GM23338 (cell line): ENCODE data around the gene TMEM63C. TPM values are rescaled to one million over a fixed set of nuclear protein-coding genes. Genes with fewer than 3 reads are reported as not detected.

ENCODE experiments used
- ATAC-seq: fragments of 200-7000 bp; cut with Tn5 transposase; 3 replicates; pipeline ENCODE4 v1.9.1; 2020
- DNase-seq: peaks from one replicate; pipeline ENCODE4 v3.0.0-alpha.2; 2015; ENCODE audit warnings: low spot score
- H2AFZ ChIP-seq: fragments of 200-600 bp; sonication (generic); 2 replicates; pipeline ENCODE4 v1.8.0; 2016; ENCODE audit warnings: antibody characterized with exemption, mild to moderate bottlenecking, moderate library complexity
- H3F3A ChIP-seq: fragments of 200-600 bp; sonication (generic); replicated peaks from 2 replicates; pipeline ENCODE4 v1.8.0; 2017; ENCODE audit warnings: antibody characterized with exemption, mixed run types, low read depth
- H3K27ac ChIP-seq: fragments of 200-600 bp; sonication (generic); 2 replicates; pipeline ENCODE4 v1.6.1; 2016; ENCODE audit warnings: low read depth
- H3K27me3 ChIP-seq: fragments of 200-600 bp; sonication (generic); 2 replicates; pipeline ENCODE4 v1.8.0; 2016; ENCODE audit warnings: mild to moderate bottlenecking, mixed run types, moderate library complexity; ENCODE audit not compliant: insufficient read depth
- H3K36me3 ChIP-seq: fragments of 200-600 bp; sonication (generic); 2 replicates; pipeline ENCODE4 v1.8.0; 2016; ENCODE audit warnings: mild to moderate bottlenecking; ENCODE audit not compliant: insufficient read depth
- H3K4me1 ChIP-seq: fragments of 200-600 bp; sonication (generic); 2 replicates; pipeline ENCODE4 v1.8.0; 2016; ENCODE audit warnings: mild to moderate bottlenecking, moderate library complexity; ENCODE audit not compliant: insufficient read depth
- H3K4me2 ChIP-seq: fragments of 200-600 bp; sonication (generic); 2 replicates; pipeline ENCODE4 v1.7.1; 2017; ENCODE audit warnings: mixed run types
- H3K4me3 ChIP-seq: fragments of 200-600 bp; sonication (generic); 2 replicates; pipeline ENCODE4 v1.6.1; 2016; ENCODE audit warnings: mixed run types
- H3K79me2 ChIP-seq: fragments of 200-600 bp; sonication (generic); replicated peaks from 2 replicates; pipeline ENCODE4 v1.8.0; 2017; ENCODE audit warnings: mild to moderate bottlenecking; ENCODE audit not compliant: insufficient read depth
- H3K9me2 ChIP-seq: fragments of 200-600 bp; sonication (generic); 2 replicates; pipeline ENCODE4 v1.8.0; 2017; ENCODE audit not compliant: insufficient read depth
- H4K20me1 ChIP-seq: fragments of 200-600 bp; sonication (generic); replicated peaks from 2 replicates; pipeline ENCODE4 v1.8.0; 2017; ENCODE audit warnings: mild to moderate bottlenecking; ENCODE audit not compliant: insufficient read depth
- H3K27ac Mint-ChIP-seq: 2 replicates; pipeline ENCODE4 v1.8.0; 2020; ENCODE audit warnings: inconsistent platforms, mild to moderate bottlenecking, moderate library complexity, mixed read lengths
- H3K27me3 Mint-ChIP-seq: 3 replicates; pipeline ENCODE4 v1.8.0; 2022; ENCODE audit warnings: low read depth, mild to moderate bottlenecking, moderate library complexity, mixed read lengths, inconsistent platforms; ENCODE audit not compliant: insufficient read depth, poor library complexity
- H3K36me3 Mint-ChIP-seq: 3 replicates; pipeline ENCODE4 v1.8.0; 2021; ENCODE audit warnings: low read depth, mild to moderate bottlenecking, inconsistent platforms, moderate library complexity, mixed read lengths
- H3K4me1 Mint-ChIP-seq: 3 replicates; pipeline ENCODE4 v1.8.0; 2020; ENCODE audit warnings: mild to moderate bottlenecking, inconsistent platforms, mixed read lengths
- H3K4me3 Mint-ChIP-seq: 3 replicates; pipeline ENCODE4 v1.8.0; 2021; ENCODE audit warnings: moderate library complexity, mild to moderate bottlenecking, inconsistent platforms, mixed read lengths
- H3K9me3 Mint-ChIP-seq: 3 replicates; pipeline ENCODE4 v1.8.0; 2020; ENCODE audit warnings: moderate library complexity, mild to moderate bottlenecking, inconsistent platforms, mixed read lengths
- CREB1 ChIP-seq: fragments of 250-450 bp; sonication (Bioruptor Pico); IDR thresholded peaks from 2 replicates; pipeline ENCODE4 v1.5.0; 2020; ENCODE audit warnings: low read depth, mild to moderate bottlenecking, moderate library complexity
- CTCF ChIP-seq, 2 experiments: fragments of 200-600 bp in 1 of 2; sonication (generic) in 1 of 2; conservative IDR thresholded peaks; 2 replicates each; pipeline versions ENCODE4 v1.5.1 to v1.6.1; 2016 to 2017; ENCODE audit warnings: antibody characterized with exemption in 2 of 2, low read depth in 2 of 2, mild to moderate bottlenecking in 2 of 2, moderate library complexity in 1 of 2
- EZH2phosphoT487 ChIP-seq: fragments of 200-600 bp; sonication (generic); IDR thresholded peaks from one replicate; pipeline ENCODE4 v1.8.1; 2018; ENCODE audit warnings: antibody characterized with exemption; ENCODE audit not compliant: unreplicated experiment
- STAT1 ChIP-seq: IDR thresholded peaks from one replicate; pipeline ENCODE4 v1.6.1; 2016; ENCODE audit warnings: antibody characterized with exemption; ENCODE audit not compliant: unreplicated experiment
- polyA plus RNA-seq: library from polyadenylated mRNA; unstranded; fragments of >200 nt; fragmentation: Nextera tagmentation; extraction: Ambion mirVana; gene quantifications from 2 replicates; pipeline ENCODE4 v1.2.1, GENCODE V29; 2016
- total RNA-seq: library from RNA; depleted of rRNA; stranded (reverse); fragments of >200 nt; shearing (Covaris generic); gene quantifications from 2 replicates; pipeline ENCODE4 v1.2.3, GENCODE V29; 2014
- TF ChIP-seq, protein P1 (sequence below): fragments of 250-450 bp; sonication (Bioruptor Pico); IDR thresholded peaks from 2 replicates; pipeline ENCODE4 v1.5.0; 2020; ENCODE audit warnings: mild to moderate bottlenecking, moderate library complexity
- TF ChIP-seq, protein P2 (sequence below): IDR thresholded peaks from 2 replicates; pipeline ENCODE4 v1.6.1; 2016; ENCODE audit warnings: antibody characterized with exemption

The TMEM63C gene
- total and polyA plus RNA-seq, 2 experiments from 2014 or later = 2.1 to 6.3 TPM

DNA sequence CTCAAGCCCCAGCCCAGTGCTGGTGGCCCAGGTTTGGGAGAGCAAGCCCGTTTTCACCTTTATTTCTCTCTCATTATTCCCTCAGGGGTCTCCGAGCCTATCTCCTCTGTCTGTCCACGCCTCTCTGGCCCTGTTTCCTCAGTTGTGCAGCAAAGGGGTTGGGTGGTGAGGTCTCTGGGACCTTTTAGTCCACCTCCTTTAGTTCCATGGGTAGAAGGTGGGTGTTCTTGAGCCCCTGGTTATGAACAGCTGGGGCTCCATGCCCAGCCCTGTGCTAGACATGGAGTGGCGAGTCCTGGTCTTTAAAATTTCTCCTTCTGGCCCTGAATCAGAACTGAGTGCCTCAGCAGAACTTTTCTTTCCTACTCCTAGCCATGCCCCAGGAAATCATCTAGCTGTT lies 90.7 kb downstream of the TMEM63C start (continued):
- TF ChIP-seq, protein P1, sequence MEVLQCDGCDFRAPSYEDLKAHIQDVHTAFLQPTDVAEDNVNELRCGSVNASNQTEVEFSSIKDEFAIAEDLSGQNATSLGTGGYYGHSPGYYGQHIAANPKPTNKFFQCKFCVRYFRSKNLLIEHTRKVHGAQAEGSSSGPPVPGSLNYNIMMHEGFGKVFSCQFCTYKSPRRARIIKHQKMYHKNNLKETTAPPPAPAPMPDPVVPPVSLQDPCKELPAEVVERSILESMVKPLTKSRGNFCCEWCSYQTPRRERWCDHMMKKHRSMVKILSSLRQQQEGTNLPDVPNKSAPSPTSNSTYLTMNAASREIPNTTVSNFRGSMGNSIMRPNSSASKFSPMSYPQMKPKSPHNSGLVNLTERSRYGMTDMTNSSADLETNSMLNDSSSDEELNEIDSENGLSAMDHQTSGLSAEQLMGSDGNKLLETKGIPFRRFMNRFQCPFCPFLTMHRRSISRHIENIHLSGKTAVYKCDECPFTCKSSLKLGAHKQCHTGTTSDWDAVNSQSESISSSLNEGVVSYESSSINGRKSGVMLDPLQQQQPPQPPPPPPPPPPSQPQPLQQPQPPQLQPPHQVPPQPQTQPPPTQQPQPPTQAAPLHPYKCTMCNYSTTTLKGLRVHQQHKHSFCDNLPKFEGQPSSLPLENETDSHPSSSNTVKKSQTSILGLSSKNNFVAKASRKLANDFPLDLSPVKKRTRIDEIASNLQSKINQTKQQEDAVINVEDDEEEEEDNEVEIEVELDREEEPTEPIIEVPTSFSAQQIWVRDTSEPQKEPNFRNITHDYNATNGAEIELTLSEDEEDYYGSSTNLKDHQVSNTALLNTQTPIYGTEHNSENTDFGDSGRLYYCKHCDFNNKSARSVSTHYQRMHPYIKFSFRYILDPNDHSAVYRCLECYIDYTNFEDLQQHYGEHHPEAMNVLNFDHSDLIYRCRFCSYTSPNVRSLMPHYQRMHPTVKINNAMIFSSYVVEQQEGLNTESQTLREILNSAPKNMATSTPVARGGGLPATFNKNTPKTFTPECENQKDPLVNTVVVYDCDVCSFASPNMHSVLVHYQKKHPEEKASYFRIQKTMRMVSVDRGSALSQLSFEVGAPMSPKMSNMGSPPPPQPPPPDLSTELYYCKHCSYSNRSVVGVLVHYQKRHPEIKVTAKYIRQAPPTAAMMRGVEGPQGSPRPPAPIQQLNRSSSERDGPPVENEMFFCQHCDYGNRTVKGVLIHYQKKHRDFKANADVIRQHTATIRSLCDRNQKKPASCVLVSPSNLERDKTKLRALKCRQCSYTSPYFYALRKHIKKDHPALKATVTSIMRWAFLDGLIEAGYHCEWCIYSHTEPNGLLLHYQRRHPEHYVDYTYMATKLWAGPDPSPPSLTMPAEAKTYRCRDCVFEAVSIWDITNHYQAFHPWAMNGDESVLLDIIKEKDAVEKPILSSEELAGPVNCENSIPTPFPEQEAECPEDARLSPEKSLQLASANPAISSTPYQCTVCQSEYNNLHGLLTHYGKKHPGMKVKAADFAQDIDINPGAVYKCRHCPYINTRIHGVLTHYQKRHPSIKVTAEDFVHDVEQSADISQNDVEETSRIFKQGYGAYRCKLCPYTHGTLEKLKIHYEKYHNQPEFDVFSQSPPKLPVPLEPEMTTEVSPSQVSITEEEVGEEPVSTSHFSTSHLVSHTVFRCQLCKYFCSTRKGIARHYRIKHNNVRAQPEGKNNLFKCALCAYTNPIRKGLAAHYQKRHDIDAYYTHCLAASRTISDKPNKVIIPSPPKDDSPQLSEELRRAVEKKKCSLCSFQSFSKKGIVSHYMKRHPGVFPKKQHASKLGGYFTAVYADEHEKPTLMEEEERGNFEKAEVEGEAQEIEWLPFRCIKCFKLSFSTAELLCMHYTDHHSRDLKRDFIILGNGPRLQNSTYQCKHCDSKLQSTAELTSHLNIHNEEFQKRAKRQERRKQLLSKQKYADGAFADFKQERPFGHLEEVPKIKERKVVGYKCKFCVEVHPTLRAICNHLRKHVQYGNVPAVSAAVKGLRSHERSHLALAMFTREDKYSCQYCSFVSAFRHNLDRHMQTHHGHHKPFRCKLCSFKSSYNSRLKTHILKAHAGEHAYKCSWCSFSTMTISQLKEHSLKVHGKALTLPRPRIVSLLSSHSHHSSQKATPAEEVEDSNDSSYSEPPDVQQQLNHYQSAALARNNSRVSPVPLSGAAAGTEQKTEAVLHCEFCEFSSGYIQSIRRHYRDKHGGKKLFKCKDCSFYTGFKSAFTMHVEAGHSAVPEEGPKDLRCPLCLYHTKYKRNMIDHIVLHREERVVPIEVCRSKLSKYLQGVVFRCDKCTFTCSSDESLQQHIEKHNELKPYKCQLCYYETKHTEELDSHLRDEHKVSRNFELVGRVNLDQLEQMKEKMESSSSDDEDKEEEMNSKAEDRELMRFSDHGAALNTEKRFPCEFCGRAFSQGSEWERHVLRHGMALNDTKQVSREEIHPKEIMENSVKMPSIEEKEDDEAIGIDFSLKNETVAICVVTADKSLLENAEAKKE (CRISPR knock-in tag) = no peak

DNA sequence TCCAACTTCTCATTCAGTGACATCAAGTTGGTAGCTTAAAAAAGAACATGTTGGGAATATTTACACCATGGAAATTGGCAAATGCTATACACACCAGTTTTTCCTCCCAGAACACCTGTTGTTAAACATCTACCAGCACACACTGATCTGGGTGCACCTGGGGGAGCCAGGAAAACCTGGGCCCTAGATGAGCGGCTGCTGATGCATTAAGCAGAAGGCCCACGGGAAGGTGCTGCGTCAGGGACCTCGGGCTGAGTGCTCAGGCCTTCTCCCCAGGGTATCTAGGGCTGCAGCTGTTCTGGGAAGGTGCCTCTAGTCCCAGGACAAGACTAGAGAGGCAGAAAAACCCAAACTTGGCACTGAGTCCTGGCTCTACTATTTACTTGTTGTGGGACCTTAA lies 92.2 kb downstream of the TMEM63C start:
- ATAC-seq (no peak), DNase-seq (no peak)
- H3K27ac Mint-ChIP-seq = no peak overlapping the region
- H3K79me2 ChIP-seq = no peaks in the 10 kb centered on the region
- H3K27me3 ChIP-seq = peaks cover 44% of the 10 kb centered on the region
- H3K4me1 ChIP-seq = no peaks in the 10 kb centered on the region; the same call in 1 of the 2 replicates
- H3K4me3 Mint-ChIP-seq = no peak overlapping the region
- H4K20me1 ChIP-seq = no peaks in the 10 kb centered on the region; the same call in 1 of the 2 replicates
- no peak overlapping the region for H2AFZ ChIP-seq
- H3K36me3 ChIP-seq = no peaks in the 10 kb centered on the region
- peaks cover 3% of the 10 kb centered on the region; the same call in 1 of the 2 replicates for H3F3A ChIP-seq
- no peak overlapping the region for H3K4me2 ChIP-seq
- peaks cover 44% of the 10 kb centered on the region for H3K27me3 Mint-ChIP-seq
- H3K9me3 Mint-ChIP-seq = no peaks in the 10 kb centered on the region
- H3K4me3 ChIP-seq = no peak overlapping the region
- no peaks in the 10 kb centered on the region for H3K36me3 Mint-ChIP-seq
- no peak overlapping the region for H3K27ac ChIP-seq
- H3K9me2 ChIP-seq = no peaks in the 10 kb centered on the region
- peaks cover 10% of the 10 kb centered on the region for H3K4me1 Mint-ChIP-seq
- TF ChIP-seq, protein P2, sequence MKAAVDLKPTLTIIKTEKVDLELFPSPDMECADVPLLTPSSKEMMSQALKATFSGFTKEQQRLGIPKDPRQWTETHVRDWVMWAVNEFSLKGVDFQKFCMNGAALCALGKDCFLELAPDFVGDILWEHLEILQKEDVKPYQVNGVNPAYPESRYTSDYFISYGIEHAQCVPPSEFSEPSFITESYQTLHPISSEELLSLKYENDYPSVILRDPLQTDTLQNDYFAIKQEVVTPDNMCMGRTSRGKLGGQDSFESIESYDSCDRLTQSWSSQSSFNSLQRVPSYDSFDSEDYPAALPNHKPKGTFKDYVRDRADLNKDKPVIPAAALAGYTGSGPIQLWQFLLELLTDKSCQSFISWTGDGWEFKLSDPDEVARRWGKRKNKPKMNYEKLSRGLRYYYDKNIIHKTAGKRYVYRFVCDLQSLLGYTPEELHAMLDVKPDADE = no peak
- TF ChIP-seq CTCF (conservative IDR thresholded peaks at IDR 0.05; ENCODE audit: low read depth in 2 of 2) = no peak
- no peak for TF ChIP-seq STAT1
- no peak for TF ChIP-seq CREB1 (CRISPR knock-in tag)
- TF ChIP-seq, protein P1 (CRISPR knock-in tag) = no peak
- TF ChIP-seq EZH2phosphoT487 = no peak
